Stomach smooth muscle (tissue), 2 donors: Measurements from ENCODE around the gene RAB3C.
"Not testable (repeated sequence)": the region's sequence is repeated elsewhere in the genome, so short reads cannot be mapped to it uniquely, and the experiment has no call there.

Source experiments
- H3K27ac ChIP-seq: one replicate; pipeline ENCODE4 v1.7.0; 2013; ENCODE audit warnings: mild to moderate bottlenecking, low read length, inconsistent platforms
- H3K27me3 ChIP-seq, 2 donors: one replicate each; pipeline ENCODE4 v1.7.0; 2013; ENCODE audit warnings: low read length in 2 of 2; ENCODE audit not compliant: insufficient read depth in 2 of 2, control insufficient read depth in 1 of 2
- H3K36me3 ChIP-seq, 2 donors: one replicate each; pipeline ENCODE4 v1.7.0; 2013; ENCODE audit warnings: low read length in 2 of 2; ENCODE audit not compliant: control insufficient read depth in 2 of 2, insufficient read depth in 2 of 2
- H3K4me1 ChIP-seq: one replicate; pipeline ENCODE4 v1.7.0; 2013; ENCODE audit warnings: low read length; ENCODE audit not compliant: control insufficient read depth, insufficient read depth
- H3K4me3 ChIP-seq, 2 donors: one replicate each; pipeline ENCODE4 v1.7.0; 2013; ENCODE audit warnings: low read length in 2 of 2
- H3K9ac ChIP-seq, 2 donors: one replicate each; pipeline ENCODE4 v1.7.0; 2013; ENCODE audit warnings: low read length in 2 of 2, mild to moderate bottlenecking in 1 of 2
- H3K9me3 ChIP-seq, 2 donors: one replicate each; pipeline ENCODE4 v1.7.0; 2013; ENCODE audit warnings: low read length in 2 of 2; ENCODE audit not compliant: control insufficient read depth in 2 of 2
- donor health status: healthy.
- donor health status: Pancreatic carcinoma.

The RAB3C gene

DNA sequence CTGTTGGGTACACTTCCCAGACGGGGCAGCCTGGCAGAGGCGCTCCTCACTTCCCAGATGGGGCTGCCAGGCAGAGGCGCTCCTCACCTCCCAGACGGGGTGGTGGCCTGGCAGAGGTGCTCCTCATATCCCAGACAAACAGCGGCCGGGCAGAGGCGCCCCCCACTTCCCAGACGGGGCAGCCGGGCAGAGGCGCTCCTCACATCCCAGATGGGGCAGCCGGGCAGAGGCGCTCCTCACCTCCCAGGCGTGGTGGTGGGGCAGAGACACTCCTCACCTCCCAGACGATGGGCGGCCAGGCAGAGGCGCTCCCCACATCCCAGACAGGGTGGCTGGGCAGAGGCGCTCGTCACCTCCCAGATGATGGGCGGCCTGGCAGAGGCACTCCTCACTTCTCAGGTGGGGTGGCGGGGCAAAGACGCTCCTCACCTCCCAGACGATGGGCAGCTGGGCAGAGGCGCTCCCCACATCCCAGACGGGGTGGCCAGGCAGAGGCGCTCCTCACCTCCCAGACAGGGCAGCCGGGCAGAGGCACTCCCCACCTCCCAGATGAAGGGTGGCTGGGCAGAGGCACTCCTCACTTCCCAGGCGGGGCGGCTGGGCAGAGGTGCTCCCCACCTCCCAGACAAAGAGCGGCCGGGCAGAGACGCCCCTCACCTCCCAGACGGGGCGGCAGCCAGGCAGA, 19.7 kb upstream of the RAB3C start:
- not testable (repeated sequence) for H3K27ac ChIP-seq

DNA sequence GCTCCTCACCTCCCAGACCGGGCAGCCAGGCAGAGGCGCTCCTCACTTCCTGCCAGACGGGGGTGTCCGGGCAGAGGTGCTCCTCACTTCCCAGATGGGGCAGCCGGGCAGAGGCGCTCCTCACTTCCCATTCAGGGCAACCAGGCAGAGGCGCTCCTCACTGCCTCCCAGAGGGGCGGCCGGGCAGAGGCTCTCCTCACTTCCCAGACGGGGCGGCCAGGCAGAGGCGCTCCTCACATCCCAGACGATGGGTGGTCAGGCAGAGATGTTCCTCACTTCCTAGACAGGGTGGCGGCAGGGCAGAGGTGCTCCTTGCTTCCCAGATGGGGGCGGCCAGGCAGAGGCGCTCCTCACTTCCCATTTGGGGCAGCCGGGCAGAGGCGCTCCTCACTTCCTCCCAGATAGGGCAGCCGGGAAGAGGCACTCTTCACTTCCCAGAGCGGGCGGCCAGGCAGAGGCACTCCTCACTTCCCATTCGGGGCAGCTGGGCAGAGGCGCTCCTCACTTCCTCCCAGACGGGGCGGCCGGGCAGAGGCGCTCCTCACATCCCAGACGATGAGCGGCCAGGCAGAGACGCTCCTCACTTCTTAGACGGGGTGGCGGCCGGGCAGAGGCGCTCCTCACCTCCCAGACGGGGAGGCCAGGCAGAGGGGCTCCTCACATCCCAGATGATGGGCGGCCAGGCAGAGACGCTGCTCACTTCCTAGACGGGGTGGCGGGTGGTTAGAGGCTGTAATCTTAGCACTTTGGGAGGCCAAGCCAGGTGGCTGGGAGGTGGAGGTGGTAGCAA, 18.6 kb upstream of the RAB3C start:
- not testable (repeated sequence) for H3K4me3 ChIP-seq, H3K9me3 ChIP-seq, H3K27me3 ChIP-seq, H3K36me3 ChIP-seq, H3K4me1 ChIP-seq, H3K9ac ChIP-seq, H3K27ac ChIP-seq

More for the DNA sequence above, 19.7 kb upstream of the RAB3C start:
- not testable (repeated sequence) for H3K4me3 ChIP-seq, H3K9me3 ChIP-seq, H3K27me3 ChIP-seq, H3K4me1 ChIP-seq, H3K36me3 ChIP-seq, H3K9ac ChIP-seq

GRCh38 chr5:58565033-58565432, 17.8 kb upstream of the RAB3C start:
- H3K27ac ChIP-seq: no peak overlapping the region
- no peaks in the 10 kb centered on the region for H3K36me3 ChIP-seq
- no peaks in the 10 kb centered on the region for H3K9me3 ChIP-seq
- no peaks in the 10 kb centered on the region for H3K27me3 ChIP-seq
- H3K4me1 ChIP-seq: no peaks in the 10 kb centered on the region
- H3K9ac ChIP-seq: no peak overlapping the region
- H3K4me3 ChIP-seq: no peak overlapping the region

DNA sequence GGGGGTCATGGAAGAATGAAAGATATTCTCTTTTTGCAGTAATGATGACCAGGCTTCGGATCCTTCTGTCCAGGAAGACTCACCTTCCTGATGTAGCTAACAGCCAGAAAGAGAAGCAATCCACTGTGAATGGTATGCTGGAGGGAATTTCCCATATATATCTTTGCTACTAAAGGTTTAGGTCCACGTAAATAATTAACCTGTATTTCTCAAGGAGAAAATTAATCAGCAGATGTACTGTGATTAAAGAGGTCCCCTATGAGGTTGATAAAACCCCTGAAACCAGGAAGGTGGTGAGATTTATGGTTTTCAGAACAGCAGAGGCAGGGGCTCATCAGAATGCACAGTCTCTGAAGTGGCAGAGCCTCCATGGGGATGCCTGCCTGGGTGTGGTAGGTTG, 11.4 kb upstream of the RAB3C start:
- H3K9ac ChIP-seq: no peak overlapping the region
- H3K9me3 ChIP-seq: no peaks in the 10 kb centered on the region
- H3K27me3 ChIP-seq: no peaks in the 10 kb centered on the region
- no peak overlapping the region for H3K27ac ChIP-seq
- H3K4me1 ChIP-seq: no peaks in the 10 kb centered on the region
- no peaks in the 10 kb centered on the region for H3K36me3 ChIP-seq
- H3K4me3 ChIP-seq: no peak overlapping the region

- H3K27ac ChIP-seq, H3K9me3 ChIP-seq, H3K4me3 ChIP-seq, H3K27me3 ChIP-seq, H3K36me3 ChIP-seq, H3K4me1 ChIP-seq, H3K9ac ChIP-seq: not testable (repeated sequence)
These were observed 9.9 kb upstream of the RAB3C start for GRCh38 chr5:58572973-58573372.

GRCh38 chr5:58579781-58580180, 3.1 kb upstream of the RAB3C start:
- Histone ChIP-seq H3K9ac (no peak overlapping the region), H3K36me3 (no peaks in the 10 kb centered on the region), H3K4me1 (peaks cover 3% of the 10 kb centered on the region), H3K27me3 (peaks cover 11 to 12% of the 10 kb centered on the region in 2 donors), H3K27ac (no peak overlapping the region), H3K9me3 (no peaks in the 10 kb centered on the region), H3K4me3 (no peak overlapping the region)

- Histone ChIP-seq H3K9me3 (no peaks in the 10 kb centered on the region), H3K27me3 (peaks cover 11 to 12% of the 10 kb centered on the region in 2 donors), H3K4me3 (peak overlapping the region; percentile 68 to 75), H3K27ac (no peak overlapping the region), H3K36me3 (no peaks in the 10 kb centered on the region), H3K9ac (no peak overlapping the region), H3K4me1 (peaks cover 3% of the 10 kb centered on the region)
These were observed 664 bp upstream of the RAB3C start for GRCh38 chr5:58582019-58582802.

DNA sequence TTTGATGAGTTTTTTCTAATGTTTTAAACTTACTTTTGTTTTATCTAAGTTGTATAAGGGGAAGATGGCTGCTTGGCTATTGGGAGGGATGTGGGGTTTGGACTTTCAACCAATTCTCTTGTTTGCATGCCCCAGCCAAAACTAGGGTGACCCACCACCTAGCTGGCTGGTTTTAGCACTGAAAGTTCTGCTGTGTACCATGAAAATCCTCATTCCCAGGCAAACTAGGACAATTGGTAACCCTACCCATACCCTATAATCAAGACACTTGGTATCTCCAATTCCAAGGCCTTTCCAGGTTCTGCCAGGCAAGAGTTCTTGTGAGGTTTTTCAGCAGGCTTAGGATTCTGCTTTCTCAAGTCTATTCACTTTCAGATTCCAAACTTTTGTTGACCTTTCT, 13.1 kb downstream of the RAB3C start:
- Histone ChIP-seq H3K36me3 (no peaks in the 10 kb centered on the region), H3K9me3 (no peaks in the 10 kb centered on the region), H3K27ac (no peak overlapping the region), H3K27me3 (no peaks in the 10 kb centered on the region), H3K9ac (no peak overlapping the region), H3K4me1 (no peaks in the 10 kb centered on the region), H3K4me3 (no peak overlapping the region)

GRCh38 chr5:58598440-58598839, 15.6 kb downstream of the RAB3C start:
- Histone ChIP-seq H3K4me1 (no peaks in the 10 kb centered on the region), H3K4me3 (no peak overlapping the region), H3K36me3 (no peaks in the 10 kb centered on the region), H3K9me3 (no peaks in the 10 kb centered on the region), H3K27me3 (no peaks in the 10 kb centered on the region), H3K9ac (no peak overlapping the region), H3K27ac (no peak overlapping the region)

DNA sequence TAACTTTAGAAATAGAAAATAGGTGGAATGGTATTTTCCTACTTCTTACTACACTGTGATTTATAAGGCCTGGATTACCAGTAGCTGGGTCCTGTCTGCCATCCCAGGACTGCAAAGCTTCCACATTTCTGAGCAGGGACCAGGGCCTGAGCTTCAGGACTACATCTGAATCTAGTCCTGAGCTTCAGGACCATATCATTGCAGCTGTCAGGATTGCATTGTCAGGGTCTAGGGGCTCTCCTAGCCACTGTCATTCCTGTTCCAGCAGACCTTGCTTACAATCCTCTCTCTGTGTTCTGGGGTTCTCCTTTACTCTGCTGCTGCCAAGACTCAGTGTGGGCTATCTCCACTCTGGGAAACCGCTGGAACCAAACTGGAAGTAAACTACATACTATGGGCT, 16.3 kb downstream of the RAB3C start:
- Histone ChIP-seq H3K4me1 (no peaks in the 10 kb centered on the region), H3K9ac (no peak overlapping the region), H3K36me3 (no peaks in the 10 kb centered on the region), H3K9me3 (no peaks in the 10 kb centered on the region), H3K27ac (no peak overlapping the region), H3K27me3 (no peaks in the 10 kb centered on the region), H3K4me3 (no peak overlapping the region)
